Peyer's patch (tissue), 4 donors: ENCODE results near the gene ARNT2.

ENCODE experiments used
- POLR2A ChIP-seq, 2 donors: fragments of 450-650 bp; IDR thresholded peaks; one replicate each; pipeline ENCODE4 v1.5.1; 2017; ENCODE audit warnings: antibody characterized with exemption in 2 of 2, mild to moderate bottlenecking in 2 of 2, moderate library complexity in 2 of 2
- TF ChIP-seq, protein P1 (sequence below), 6 experiments: fragments of 450-650 bp in 4 of 6; fragments of 200-600 bp in 2 of 6; sonication (generic) in 1 of 6; IDR thresholded peaks; one replicate each; pipeline ENCODE4 v1.5.1; 2017 to 2019; ENCODE audit warnings: antibody characterized with exemption in 6 of 6, mild to moderate bottlenecking in 3 of 6, moderate library complexity in 1 of 6

DNA sequence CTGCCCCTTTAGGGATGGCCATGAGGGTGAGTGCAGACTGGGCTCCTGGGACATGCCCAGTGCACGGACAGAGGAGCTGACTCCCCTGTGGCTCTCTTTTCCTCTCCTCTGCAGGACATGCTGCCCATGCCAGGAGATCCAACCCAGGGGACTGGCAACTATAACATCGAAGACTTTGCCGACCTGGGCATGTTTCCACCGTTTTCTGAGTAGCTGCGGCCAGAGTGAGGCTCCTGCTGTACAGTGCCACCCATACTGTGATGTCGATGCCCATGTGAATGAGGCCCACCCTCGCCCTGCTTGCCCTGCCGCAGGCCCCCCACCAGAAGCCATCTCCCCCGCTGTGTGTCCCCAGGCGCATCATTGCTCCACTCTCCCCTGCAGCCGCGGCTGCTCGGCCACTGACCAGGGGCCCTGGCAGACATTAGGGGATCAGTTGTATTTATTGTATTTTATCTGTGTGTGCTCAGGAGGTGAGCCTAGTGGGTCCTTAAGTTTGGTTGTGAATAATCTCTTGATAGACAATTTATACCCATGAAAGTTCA, 189.4 kb downstream of the ARNT2 start:
- TF ChIP-seq, protein P1, sequence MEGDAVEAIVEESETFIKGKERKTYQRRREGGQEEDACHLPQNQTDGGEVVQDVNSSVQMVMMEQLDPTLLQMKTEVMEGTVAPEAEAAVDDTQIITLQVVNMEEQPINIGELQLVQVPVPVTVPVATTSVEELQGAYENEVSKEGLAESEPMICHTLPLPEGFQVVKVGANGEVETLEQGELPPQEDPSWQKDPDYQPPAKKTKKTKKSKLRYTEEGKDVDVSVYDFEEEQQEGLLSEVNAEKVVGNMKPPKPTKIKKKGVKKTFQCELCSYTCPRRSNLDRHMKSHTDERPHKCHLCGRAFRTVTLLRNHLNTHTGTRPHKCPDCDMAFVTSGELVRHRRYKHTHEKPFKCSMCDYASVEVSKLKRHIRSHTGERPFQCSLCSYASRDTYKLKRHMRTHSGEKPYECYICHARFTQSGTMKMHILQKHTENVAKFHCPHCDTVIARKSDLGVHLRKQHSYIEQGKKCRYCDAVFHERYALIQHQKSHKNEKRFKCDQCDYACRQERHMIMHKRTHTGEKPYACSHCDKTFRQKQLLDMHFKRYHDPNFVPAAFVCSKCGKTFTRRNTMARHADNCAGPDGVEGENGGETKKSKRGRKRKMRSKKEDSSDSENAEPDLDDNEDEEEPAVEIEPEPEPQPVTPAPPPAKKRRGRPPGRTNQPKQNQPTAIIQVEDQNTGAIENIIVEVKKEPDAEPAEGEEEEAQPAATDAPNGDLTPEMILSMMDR (IDR thresholded peaks at IDR 0.05), result no peak
- TF ChIP-seq POLR2A (IDR thresholded peaks at IDR 0.05), result no peak
